Measurements from ENCODE around the gene NETO1.

Gene NETO1

DNA sequence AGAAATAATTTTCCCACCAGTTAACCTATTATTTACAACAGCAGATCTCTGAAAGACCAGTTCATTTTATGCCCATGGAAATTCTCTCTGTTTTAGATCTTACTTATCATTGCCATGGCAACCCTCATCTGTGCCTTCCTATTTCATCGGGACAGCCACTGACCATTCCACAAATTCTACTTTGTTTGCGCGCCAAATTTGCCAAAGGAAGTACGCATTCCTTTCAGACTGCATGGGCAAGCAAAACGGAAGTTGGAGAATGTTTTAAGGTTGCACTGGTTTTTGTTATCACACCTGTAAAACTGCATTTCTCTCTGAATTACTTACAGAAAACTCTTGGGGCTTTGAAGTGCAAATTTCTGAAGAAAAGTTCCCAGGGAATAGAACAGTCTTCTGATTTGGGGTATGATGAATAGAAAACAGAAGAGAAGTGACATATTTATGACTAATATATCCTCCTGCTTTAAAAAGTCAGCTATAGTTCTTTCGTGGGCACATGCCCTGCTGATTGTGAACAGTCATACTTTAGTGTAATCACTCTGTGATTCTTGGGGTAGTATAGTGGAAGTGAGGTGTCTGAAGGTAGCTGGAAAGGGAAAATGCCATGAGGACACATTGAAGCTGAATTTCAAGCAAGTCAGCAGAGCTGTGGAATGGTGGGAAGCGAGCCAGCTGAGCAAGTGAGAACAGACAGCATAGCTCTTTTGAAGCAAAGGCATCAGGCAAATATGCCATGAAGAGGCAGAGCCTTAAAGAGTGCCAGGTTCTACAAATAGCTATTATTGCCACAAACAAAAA, 20.9 kb downstream of the NETO1 start:
- DNase-seq (ENCODE audit: low read depth in 2 of 2): no peak

DNA sequence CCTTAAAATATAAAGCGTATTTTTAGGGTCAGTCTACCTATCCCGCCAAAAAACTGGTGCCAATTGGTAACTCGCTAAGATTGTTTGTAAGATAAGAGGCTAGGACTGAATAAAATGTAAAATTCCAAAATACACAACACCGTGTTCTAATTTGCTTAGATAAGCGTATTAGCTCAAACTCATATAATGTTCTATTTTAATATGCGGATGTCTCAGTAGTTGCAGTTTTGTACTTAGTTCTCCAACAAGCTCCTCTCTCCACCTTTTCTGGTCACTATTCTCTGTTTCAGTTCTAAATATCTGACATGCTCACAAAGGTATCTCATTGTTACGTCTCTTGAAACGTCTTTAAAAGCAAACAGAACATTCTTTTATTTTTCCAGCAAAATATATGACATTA, 24.0 kb downstream of the NETO1 start:
- no peak for DNase-seq (ENCODE audit: low read depth in 2 of 2)

DNA sequence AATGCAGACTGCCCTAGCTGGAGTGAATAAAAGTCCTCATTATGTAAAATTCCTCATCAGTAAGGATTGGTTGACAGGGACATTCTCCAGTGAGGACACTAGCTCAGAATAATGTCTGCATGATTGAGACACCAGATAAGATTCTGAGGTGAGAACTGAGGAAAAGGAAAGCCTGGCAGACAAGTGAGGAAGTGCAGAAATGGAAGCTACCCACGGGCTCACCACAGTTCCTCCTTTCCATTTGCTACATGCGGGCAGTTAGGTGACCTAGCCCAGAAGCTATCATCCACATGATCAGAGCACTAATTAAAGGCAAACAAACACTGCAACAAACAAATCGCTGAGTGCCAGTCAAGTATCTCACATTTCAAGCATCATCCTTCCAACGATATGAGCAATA, 27.7 kb downstream of the NETO1 start:
- no peak for DNase-seq (ENCODE audit: low read depth in 2 of 2)

DNA sequence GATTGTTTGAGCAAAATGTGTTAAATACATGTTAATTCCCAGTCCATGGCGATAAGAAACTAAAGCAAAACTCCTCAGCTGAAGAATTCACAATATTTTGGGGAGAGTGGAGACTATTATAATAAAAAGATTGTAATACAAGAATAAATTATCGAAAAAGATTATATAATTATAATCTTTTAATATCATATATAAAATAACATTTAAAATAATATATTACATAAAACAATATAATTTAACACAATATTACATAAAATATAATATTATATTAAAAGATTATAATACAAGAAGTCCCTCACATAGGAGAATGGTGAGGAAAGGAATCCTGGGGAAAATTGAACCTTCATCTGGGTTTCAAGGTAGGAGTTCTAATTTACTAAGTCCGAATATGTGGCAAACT, 33.1 kb downstream of the NETO1 start:
- DNase-seq (ENCODE audit: low read depth in 2 of 2): no peak

DNA sequence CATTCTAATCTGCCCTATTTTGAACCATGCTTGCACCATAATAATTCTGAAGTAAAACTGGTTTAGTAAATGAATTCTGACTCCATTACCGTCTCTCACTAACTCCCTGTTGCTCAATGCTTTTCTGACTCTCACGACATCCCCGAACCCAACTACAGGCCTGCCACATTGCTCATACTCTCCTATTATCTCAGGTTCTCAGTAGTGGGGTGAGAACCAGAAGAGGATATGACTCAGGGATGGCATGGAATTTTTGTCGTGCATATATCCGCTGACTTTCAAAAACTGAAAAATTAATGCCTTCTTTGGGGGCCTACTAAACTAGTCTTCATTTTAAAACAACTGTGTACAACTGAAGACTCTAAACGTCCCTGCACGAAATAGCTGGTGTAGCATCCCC, 34.3 kb downstream of the NETO1 start:
- no peak for DNase-seq (ENCODE audit: low read depth in 2 of 2)

DNA sequence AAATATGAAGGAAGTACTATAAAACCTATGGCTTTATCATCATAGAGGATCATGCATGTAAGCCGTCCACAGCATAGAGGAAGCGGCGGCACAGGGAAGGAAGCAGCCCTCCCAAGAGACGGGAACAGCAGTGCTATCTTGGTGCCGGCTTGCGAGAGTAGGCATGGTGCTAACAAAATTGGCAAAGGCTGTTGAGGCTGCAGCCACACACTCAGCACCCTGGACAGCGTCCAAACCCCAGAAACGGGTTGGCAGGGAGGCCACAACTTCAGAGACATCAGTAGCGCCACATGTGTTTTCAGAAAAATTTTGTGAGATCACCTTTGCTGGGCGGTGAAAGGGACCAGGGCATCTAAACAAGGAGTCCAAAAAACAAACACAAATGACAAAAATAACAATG, 37.7 kb downstream of the NETO1 start:
- no peak for DNase-seq (ENCODE audit: low read depth in 2 of 2)

DNA sequence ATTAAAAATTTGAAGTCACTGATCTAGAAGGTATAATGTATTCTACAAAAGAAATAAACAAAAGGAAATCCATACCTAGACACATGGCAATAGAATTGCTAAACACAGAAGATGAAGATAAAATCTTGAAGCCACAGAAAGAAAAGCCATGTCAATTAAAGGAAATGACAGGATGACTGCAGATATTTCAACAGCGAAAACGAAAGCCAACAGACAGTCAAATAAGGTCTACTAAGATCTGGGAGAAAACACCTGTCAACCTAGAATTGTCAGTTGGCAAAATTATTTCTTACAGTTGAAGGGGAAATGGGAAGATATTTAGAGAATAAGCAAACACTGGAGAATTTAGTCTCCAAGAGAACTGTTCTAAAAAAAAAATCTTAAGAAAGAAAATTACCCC, 39.2 kb downstream of the NETO1 start:
- DNase-seq (ENCODE audit: low read depth in 2 of 2): no peak

DNA sequence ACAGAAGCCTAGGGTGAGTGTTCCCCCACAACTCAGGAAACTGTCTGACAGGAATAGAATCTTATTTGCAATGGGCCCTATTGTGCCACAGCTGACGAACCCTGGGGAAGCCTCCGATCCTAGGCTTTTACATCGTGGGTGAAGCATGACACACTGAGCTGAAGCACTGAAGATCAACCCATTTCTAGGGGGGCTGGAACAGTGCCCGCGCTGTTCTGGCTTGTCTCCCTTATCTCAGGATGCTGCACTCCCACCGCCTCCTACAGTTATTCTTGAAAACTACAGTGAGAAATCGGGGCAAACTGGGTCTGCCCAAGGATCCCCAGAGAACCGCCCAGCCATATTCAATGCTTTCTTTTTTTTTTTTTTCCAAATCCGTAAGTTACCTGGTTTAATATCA, 41.1 kb downstream of the NETO1 start:
- DNase-seq (ENCODE audit: low read depth in 2 of 2): no peak

DNA sequence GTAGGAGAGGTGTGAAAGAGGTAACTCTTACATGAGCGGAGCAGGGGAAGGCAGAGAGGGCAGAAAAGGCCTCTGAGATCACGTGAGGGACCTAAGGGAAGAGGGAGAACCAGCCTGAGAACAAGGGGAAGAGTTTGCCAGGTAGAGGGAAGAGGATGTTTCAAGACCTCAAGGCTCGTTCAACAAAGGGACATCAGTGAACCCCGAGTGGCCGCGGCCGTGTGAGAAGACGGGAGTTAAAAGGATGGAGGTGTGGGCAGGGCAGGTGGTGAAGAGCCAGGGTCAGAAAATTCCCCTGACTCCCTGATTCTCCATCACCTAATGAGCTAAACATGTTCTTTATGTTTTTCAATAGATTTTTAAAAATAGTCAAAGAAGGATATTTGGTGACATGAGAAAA, 44.4 kb downstream of the NETO1 start:
- DNase-seq (ENCODE audit: low read depth in 2 of 2): no peak

DNA sequence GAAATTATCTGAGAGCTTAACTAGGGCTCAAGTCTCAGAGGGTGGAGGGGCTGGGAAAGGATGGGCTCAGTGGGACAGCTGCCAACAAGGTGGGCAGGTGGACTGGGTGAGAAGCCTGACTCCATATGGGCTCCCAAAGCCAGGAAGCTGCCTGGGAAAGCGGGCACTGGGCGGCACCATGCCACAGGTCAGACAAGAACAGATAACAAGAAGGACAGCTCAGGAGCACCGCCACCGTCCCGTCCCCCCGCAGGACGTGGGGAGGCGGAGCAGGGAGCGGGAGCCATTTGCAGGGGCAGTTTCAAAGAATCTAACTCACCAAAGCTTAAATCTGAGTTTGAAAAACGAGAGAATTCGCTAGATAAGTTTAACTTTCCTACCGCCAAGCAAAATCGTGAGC, 45.6 kb downstream of the NETO1 start:
- no peak for DNase-seq (ENCODE audit: low read depth in 2 of 2)

DNA sequence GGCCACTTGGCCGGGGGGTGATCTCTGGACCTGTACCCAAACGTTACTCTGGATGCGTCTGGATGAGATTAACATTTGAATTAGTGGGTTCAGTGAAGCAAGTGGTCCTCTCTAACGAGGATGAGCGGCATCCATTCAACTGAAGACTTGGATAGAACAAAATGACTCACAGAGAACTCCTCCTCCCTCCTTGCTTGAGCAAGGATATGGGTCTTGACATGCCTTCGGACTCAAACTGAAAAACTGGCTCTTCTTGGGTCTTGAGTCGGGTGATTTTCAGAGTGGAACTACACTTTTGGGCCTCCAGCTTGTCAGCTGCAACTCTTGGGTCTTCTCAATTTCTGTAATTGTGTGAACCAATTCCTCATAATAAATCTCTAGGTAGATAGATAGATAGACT, 47.2 kb downstream of the NETO1 start:
- no peak for DNase-seq (ENCODE audit: low read depth in 2 of 2)

DNA sequence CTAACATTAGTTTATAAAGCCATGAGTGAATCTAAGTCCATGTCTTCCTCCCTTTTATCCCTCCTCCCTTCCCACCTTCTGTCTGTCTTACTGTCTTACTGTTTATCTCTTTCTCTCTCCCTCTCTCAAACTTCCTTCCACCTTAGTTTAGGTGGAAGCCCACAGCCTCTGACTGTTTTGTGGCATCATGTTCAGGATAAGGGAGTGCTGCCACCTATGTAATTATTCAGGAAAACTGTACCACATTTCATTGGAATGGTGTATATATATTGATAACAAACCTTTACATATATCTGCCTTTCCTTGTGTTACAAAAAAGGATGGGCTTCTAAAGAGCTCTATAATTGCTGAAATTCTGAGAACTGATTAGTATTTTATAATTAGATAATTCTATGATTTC, 48.7 kb downstream of the NETO1 start:
- DNase-seq (ENCODE audit: low read depth in 2 of 2): no peak

DNA sequence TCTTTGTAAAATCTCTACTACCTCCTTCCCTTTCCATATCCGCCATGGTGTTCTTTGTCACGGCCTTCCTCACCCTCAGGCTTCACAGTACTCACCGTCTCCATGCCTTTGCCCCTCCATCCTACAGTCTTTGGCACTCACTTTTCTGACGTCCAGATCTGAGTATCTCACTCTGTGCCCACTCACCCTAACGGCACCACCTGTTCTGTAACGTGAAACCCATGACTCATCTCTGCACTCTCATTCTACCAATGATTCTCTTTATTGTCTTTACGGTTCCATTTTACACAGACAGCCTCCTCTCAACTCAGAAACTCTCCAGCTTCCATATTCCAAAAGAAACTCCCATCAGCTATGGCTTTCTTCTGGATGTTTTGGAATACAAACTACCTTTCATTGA, 56.7 kb downstream of the NETO1 start:
- no peak for DNase-seq (ENCODE audit: low read depth in 2 of 2)

DNA sequence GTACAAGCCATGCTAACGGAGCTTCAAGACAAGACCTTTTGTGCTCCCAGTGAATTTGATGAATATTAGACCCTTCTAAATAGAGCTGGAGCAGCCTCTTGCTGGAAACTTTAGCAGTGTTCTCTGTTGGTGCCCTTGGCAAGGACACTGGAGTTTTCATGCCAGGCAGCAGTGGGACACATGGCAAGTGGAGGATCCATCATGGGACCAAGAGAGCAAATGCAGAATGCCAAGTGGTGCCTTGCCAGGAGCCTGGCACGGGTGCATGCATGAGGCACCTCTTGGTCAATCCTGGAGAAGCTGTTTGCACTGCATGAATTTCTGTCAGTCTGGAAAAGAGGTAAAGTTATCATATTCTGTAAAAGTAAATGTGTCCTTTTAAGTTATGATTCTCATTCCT, 59.1 kb downstream of the NETO1 start:
- no peak for DNase-seq (ENCODE audit: low read depth in 2 of 2)

DNA sequence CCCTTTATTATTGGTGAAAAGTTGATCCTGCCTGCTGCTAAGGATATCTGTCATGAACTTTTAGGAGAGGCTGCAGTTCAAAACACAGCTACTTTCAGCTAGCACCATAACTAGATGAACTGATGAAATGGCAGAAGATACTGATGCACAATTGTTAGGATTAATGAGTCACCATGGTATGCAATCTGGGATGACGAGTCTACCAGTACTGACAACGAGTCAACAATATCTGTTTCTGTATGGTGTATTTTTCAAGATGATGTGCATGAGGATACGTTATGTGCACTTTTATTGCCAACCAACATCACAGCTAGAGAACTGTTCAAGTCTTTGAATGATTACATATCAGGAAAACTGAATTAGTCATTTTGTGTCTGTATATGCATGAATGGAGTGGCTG, 68.7 kb downstream of the NETO1 start:
- no peak for DNase-seq (ENCODE audit: low read depth in 2 of 2)

DNA sequence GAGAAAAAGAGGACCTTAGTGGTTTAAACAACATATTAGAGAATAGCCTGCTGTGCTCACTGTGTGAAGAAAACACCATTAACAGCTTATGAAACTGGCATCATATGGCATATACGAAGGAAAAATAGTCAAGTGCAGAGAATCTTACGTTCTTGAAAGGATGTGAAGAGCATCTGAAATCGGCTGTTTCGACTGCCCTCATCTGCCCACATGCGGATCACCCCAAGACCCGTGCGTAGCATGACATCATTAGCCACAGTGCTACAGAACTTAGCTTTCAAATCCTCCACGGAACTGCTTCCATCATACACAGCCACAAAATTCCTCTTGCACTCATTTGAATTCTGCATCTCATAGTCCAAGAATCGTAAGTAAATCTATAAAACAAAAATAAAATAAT, 84.3 kb downstream of the NETO1 start:
- no peak for DNase-seq (ENCODE audit: low read depth in 2 of 2)

DNA sequence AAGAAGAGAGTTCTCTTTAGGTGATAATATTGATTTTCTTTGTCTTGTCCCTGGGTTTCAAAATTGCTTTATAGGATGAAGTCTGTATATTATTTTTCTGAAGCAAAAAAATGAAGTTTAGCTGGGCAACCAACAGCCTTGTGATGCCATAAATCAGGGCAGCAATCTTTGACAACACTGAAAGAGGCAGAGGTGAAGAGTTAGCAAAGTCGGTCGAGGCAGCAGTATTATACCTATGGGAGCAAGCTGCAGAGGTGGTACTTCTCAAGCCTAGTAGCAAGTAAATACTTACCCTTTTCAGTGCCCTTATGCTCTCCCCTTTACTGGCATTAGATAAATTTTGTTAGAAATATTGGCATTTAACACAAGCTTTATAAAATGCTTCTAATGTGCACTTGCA, 92.9 kb downstream of the NETO1 start:
- DNase-seq (ENCODE audit: low read depth in 2 of 2): no peak

DNA sequence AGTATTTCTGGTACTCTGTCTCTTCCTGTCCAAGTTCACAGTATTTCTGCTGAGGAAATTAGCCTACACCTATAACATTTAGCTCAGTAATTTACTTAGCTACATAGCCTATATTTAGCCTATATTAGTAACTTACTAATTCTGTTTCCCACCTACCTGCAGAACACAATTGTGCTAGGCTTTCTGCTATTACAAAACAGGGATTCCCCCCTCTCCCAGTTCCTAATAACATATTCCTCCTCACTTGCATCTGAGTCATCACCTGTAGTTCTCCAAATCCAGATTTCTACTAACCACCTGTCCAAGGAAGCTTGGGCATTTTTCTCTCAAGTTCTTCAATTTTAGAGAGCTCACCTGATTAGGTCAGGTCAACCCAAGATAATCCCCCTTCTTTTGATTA, 94.9 kb downstream of the NETO1 start:
- DNase-seq (ENCODE audit: low read depth in 2 of 2): no peak

DNA sequence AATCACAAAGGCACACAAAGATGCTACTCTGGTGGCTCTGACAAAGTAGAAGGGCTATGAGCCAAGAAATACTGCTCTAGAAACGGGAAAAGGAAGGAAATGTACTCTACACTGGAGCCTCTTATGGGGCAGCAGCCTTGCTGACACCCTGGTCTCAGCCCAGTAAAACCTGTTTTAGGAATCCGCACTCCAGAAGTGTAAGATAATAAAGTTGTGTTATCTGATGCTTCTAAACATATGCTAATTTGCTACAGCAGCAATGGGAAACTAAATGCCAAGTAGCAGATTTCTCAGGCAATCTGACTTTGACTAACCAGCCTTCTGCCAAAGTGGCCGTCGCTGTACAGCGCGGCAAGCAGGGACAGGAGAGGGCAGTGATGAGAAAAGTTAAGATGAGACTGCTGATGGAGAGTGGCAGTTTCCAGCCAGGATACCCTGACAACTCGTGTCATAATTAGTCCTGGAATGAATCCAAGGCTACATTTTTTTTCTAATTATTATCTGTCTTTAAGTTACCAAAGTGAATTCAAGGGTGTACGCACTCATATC, 99.0 kb downstream of the NETO1 start:
- no peak for DNase-seq (ENCODE audit: low read depth in 2 of 2)

DNA sequence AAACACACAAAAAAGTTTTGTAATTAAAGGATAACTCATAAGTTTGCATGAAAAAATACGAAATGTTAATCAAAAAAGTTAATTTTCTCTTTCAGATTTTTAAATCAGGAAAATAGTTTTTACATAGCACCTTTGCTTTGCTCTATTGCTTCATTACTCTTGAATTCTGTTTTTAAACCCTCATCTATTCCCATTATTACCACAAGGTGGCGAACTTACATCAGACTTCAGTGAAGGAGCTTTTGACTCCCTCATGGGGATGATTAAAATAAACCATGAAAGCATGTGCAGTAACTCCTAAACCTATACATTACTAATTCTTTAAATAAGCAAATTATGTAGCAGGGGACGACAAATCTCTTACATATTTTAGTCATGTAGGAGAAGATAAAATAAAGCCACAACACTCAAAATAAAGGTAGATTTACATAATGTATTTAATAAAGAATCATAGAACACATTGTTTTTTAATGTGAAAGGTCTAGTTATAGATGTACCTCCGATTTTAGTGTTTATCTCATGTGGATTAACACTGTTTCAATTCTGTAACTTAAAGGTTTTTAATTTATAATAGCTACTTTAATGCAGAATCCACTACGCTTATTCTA, 105.2 kb downstream of the NETO1 start:
- DNase-seq (ENCODE audit: low read depth in 2 of 2): no peak

DNA sequence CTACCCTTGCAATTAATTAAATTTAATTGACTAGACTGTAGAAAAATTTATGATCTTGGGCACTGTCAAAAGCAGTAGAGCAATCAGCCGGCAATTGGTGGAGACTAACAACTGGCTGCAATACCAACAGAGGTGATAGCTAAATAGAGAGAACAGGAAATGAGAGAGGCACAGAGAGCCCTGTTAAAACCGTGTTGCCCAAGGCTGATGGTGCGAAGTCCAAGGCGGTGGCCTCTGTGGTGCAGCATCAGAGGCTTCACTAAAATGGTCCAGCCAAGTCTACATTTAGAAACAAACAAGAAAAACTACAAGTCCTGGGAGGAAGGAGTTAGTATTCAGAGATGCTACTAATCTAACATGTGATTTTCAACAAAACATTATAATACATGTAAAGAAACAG, 115.6 kb downstream of the NETO1 start:
- DNase-seq (ENCODE audit: low read depth in 2 of 2): no peak

DNA sequence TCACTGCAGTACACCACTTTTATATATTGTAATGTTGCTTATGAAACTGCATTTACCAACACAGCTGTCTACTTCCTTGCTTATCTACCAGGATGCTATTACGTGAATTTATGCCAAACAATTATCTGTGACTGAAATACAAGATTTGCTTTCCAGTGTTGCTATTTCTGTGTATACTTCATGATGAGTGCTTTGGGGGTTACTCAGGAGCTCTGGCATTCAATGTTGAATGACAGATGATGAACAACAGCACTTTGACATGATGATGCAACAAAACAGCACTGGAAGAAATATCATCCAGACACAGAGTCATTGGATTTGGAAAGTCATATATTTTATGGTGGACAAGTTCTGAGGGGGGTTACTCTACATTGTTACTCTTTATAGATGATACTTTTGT, 125.8 kb downstream of the NETO1 start:
- no peak for DNase-seq (ENCODE audit: low read depth in 2 of 2)

DNA sequence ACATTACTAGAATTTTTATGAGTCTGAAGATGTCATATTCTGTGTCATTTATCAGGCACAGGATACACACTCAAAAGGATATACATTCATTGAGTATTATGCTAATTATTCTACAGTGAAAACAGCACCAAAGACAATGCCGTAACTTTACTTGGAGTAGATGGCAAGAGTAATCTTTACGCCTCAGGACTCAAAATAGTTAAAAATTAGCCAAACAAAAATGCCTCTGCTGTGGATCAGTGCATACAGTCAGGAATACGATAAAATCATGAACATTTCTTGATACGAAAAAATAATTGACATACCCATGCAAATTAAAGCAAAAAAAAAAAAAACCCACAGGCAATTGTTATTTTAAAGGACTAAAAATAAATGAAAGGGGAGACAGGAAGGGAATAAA, 129.7 kb downstream of the NETO1 start:
- no peak for DNase-seq (ENCODE audit: low read depth in 2 of 2)

DNA sequence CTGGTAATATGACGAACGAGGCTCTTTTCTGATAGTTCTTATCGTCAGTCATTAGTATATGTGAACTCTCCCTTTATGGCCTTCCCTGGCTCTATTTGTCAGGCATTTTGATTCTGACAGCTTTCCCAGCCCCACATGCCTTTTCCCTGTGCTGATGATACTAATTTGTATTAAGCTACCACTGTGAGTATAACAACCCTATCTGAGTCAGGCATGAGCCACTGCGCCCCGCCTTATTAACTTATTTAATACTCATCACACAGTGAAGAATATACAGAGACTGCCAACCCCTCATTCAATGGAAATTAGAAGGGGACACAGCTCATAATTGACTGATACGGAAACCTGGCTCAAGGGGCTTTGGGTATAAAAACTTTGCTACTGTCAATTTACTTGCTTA, 140.0 kb downstream of the NETO1 start:
- no peak for DNase-seq (ENCODE audit: low read depth in 2 of 2)

Data from stimulated activated CD8-positive, alpha-beta memory T cell treated with anti-CD3 and anti-CD28 coated beads, Interleukin-7, amount 100 ng/mL, for 4 hours (primary cell).